ENCODE results near the gene MPP1.
"Not testable (repeated sequence)": the region's sequence is repeated elsewhere in the genome, so short reads cannot be mapped to it uniquely, and the experiment has no call there.

The MPP1 gene

GRCh38 chrX:154824638-154825037 is 19.4 kb upstream of the MPP1 start:
- Histone ChIP-seq H3K4me3 (ENCODE audit: low read depth, low read length) (no peak overlapping the region), H3K27ac (no peak overlapping the region), H3K27me3 (replicated peaks) (no peaks in the 10 kb centered on the region), H3K36me3 (replicated peaks) (no peaks in the 10 kb centered on the region)
- DNase-seq = no peak
- no peak for TF ChIP-seq CTCF (IDR thresholded peaks at IDR 0.05; ENCODE audit: low read depth, low read length, missing control alignments)
- in situ Hi-C loops (cut with HindIII; ENCODE audit: low pct_ligation_motif_present, low sequenced_read_pairs) = no loop called here

DNA sequence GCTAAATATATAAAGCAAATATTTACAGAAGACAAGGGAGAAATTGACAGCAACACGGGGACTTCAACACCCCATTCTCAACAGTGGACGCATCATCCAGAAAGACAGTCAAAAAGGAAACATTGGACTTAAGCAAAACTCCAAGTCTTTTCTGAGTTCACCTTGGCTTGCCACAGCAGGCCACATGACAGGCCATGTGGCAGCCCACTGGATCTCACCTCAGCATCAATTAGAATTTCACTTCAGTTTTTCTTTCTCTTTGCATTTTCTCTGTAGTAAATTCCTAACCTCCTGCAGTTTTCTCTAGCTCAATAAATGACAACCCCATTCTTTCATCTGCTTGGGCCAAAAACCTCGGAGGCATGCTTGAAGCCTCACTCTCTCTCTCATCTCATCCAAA is 16.7 kb upstream of the MPP1 start:
- Histone ChIP-seq H3K27me3 (replicated peaks) (no peaks in the 10 kb centered on the region), H3K27ac (no peak overlapping the region), H3K4me3 (ENCODE audit: low read depth, low read length) (no peak overlapping the region), H3K36me3 (replicated peaks) (no peaks in the 10 kb centered on the region)
- in situ Hi-C loops (cut with HindIII; ENCODE audit: low pct_ligation_motif_present, low sequenced_read_pairs) = no loop called here
- DNase-seq = no peak
- TF ChIP-seq CTCF (IDR thresholded peaks at IDR 0.05; ENCODE audit: low read depth, low read length, missing control alignments) = no peak

DNA sequence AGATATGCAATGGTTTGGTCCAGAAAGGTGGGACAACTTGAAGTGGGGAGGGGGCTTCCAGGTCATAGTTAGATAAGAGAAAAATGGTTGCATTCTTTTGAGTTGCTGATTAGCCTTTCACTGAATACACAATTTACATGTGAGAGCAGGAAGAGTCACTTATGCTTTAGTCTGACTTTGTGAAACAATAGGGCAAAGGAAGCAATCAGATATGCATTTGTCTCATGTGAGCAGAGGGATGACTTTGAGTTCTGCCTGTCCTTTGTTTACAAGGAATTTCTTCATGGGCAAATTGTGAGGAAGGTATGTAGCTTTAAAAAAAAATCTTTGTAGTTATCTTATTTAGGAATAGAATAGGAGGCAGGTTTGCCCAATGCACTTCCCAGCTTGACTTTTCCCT is 16.2 kb upstream of the MPP1 start:
- no peaks in the 10 kb centered on the region for H3K27me3 ChIP-seq (replicated peaks)
- TF ChIP-seq CTCF (IDR thresholded peaks at IDR 0.05; ENCODE audit: low read depth, low read length, missing control alignments) = no peak
- no peak overlapping the region for H3K4me3 ChIP-seq (ENCODE audit: low read depth, low read length)
- no peaks in the 10 kb centered on the region for H3K36me3 ChIP-seq (replicated peaks)
- H3K27ac ChIP-seq = no peak overlapping the region
- DNase-seq = no peak
- in situ Hi-C loops (cut with HindIII; ENCODE audit: low pct_ligation_motif_present, low sequenced_read_pairs) = no loop called here

DNA sequence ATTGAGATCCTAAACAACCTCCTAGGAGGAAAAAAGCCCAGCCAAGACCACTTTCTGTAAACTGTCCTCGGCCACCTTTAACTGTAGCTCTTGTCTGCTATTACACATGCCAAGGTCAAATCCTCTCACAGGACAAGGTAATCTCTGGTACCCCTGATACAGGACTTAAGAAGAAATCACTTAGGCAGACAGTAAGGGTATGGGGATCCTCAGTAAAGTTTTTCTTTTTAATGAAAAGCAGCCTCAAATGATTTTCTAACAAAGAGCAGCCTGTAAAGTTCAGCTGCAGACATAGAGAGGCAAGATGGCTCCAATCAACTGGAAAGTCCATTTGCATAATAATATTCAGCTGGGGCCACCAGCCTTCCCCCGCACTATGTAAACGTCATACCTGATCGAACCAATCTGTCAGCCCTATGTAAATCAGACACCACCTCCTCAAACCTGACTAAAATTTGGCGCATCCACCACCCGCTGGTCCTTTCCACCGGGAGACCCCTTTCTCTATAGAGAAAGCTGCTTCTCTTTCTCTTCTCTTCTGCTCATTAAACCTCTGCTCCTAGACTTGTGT is 14.6 kb upstream of the MPP1 start:
- in situ Hi-C loops (cut with HindIII; ENCODE audit: low pct_ligation_motif_present, low sequenced_read_pairs) = no loop called here

GRCh38 chrX:154818916-154819770 is 13.9 kb upstream of the MPP1 start:
- no peak for TF ChIP-seq CTCF (IDR thresholded peaks at IDR 0.05; ENCODE audit: low read depth, low read length, missing control alignments)
- H3K4me3 ChIP-seq (ENCODE audit: low read depth, low read length) = no peak overlapping the region
- DNase-seq = no peak
- H3K27me3 ChIP-seq (replicated peaks) = no peaks in the 10 kb centered on the region
- H3K36me3 ChIP-seq (replicated peaks) = no peaks in the 10 kb centered on the region
- in situ Hi-C loops (cut with HindIII; ENCODE audit: low pct_ligation_motif_present, low sequenced_read_pairs) = no loop called here
- H3K27ac ChIP-seq = no peak overlapping the region

More for the DNA sequence above, 14.6 kb upstream of the MPP1 start:
- no peak for DNase-seq
- Histone ChIP-seq H3K27me3 (replicated peaks) (no peaks in the 10 kb centered on the region), H3K4me3 (ENCODE audit: low read depth, low read length) (no peak overlapping the region), H3K27ac (no peak overlapping the region), H3K36me3 (replicated peaks) (no peaks in the 10 kb centered on the region)
- no peak for TF ChIP-seq CTCF (IDR thresholded peaks at IDR 0.05; ENCODE audit: low read depth, low read length, missing control alignments)

GRCh38 chrX:154817048-154817618 is 11.8 kb upstream of the MPP1 start:
- in situ Hi-C loops (cut with HindIII; ENCODE audit: low pct_ligation_motif_present, low sequenced_read_pairs); DNase-seq: not testable (repeated sequence)

GRCh38 chrX:154816326-154816898 is 11.1 kb upstream of the MPP1 start:
- H3K27me3 ChIP-seq (replicated peaks); in situ Hi-C loops (cut with HindIII; ENCODE audit: low pct_ligation_motif_present, low sequenced_read_pairs); H3K27ac ChIP-seq; DNase-seq; H3K36me3 ChIP-seq (replicated peaks); H3K4me3 ChIP-seq (ENCODE audit: low read depth, low read length): not testable (repeated sequence)

More at GRCh38 chrX:154817048-154817618, 11.8 kb upstream of the MPP1 start:
- H3K4me3 ChIP-seq (ENCODE audit: low read depth, low read length); H3K36me3 ChIP-seq (replicated peaks); H3K27me3 ChIP-seq (replicated peaks); H3K27ac ChIP-seq: not testable (repeated sequence)

All from brain microvascular endothelial cell (primary cell).